H9 (cell line): ENCODE measurements around the gene DNAJB6. TPM values are rescaled to one million over a fixed set of nuclear protein-coding genes. Genes with fewer than 3 reads are reported as not detected.
A peak's percentile ranks its signal among the peaks of the same experiment; 100 is the strongest.

Experiments
- DNase-seq: peaks from one replicate; pipeline ENCODE4 v3.0.0-alpha.2; 2017
- H2AFZ ChIP-seq: one replicate; pipeline ENCODE4 v1.6.1; 2013; ENCODE audit warnings: mild to moderate bottlenecking, low read length, control low read depth, moderate library complexity
- H2AK5ac ChIP-seq: 2 replicates; pipeline ENCODE4 v1.6.1; 2013; ENCODE audit warnings: low read length, control low read depth, mixed read lengths; ENCODE audit not compliant: insufficient read length
- H2BK120ac ChIP-seq: one replicate; pipeline ENCODE4 v1.6.1; 2013; ENCODE audit warnings: low read depth, mild to moderate bottlenecking, low read length, control low read depth, inconsistent platforms; ENCODE audit not compliant: poor library complexity, severe bottlenecking
- H2BK12ac ChIP-seq: 2 replicates; pipeline ENCODE4 v1.6.1; 2013; ENCODE audit warnings: low read length, control low read depth, mixed read lengths, low read depth; ENCODE audit not compliant: insufficient read length
- H2BK15ac ChIP-seq: 2 replicates; pipeline ENCODE4 v1.6.1; 2013; ENCODE audit warnings: low read depth, low read length, control low read depth
- H2BK20ac ChIP-seq: one replicate; pipeline ENCODE4 v1.6.1; 2013; ENCODE audit warnings: low read depth, mild to moderate bottlenecking, low read length, control low read depth, inconsistent platforms; ENCODE audit not compliant: poor library complexity, severe bottlenecking
- H2BK5ac ChIP-seq: 2 replicates; pipeline ENCODE4 v1.6.1; 2013; ENCODE audit warnings: low read length, control low read depth, mixed read lengths; ENCODE audit not compliant: insufficient read length
- H3K14ac ChIP-seq: 2 replicates; pipeline ENCODE4 v1.6.1; 2013; ENCODE audit warnings: low read length, control low read depth; ENCODE audit not compliant: insufficient read depth
- H3K18ac ChIP-seq: 2 replicates; pipeline ENCODE4 v1.6.1; 2013; ENCODE audit warnings: low read depth, mild to moderate bottlenecking, mixed read lengths, low read length, control low read depth; ENCODE audit not compliant: insufficient read length
- H3K23ac ChIP-seq: 2 replicates; pipeline ENCODE4 v1.6.1; 2013; ENCODE audit warnings: low read length, control low read depth, mixed read lengths, low read depth; ENCODE audit not compliant: insufficient read length
- H3K23me2 ChIP-seq: 2 replicates; pipeline ENCODE4 v1.6.1; 2013; ENCODE audit warnings: low read depth, mild to moderate bottlenecking, mixed read lengths, low read length, control low read depth; ENCODE audit not compliant: insufficient read length, poor library complexity, severe bottlenecking
- H3K27ac ChIP-seq: 2 replicates; pipeline ENCODE4 v1.5.1; 2013; ENCODE audit warnings: low read length, control low read depth, mixed read lengths, low read depth; ENCODE audit not compliant: insufficient read length
- H3K27me3 ChIP-seq: 2 replicates; pipeline ENCODE4 v1.6.1; 2013; ENCODE audit warnings: low read length, control low read depth, inconsistent platforms; ENCODE audit not compliant: insufficient read depth
- H3K4ac ChIP-seq: 2 replicates; pipeline ENCODE4 v1.6.1; 2013; ENCODE audit warnings: low read depth, mild to moderate bottlenecking, control low read depth, inconsistent platforms, low read length, moderate library complexity
- H3K4me1 ChIP-seq: 2 replicates; pipeline ENCODE4 v1.6.1; 2013; ENCODE audit warnings: low read length, control low read depth, inconsistent platforms; ENCODE audit not compliant: insufficient read depth
- H3K4me2 ChIP-seq: 2 replicates; pipeline ENCODE4 v1.6.1; 2013; ENCODE audit warnings: low read length, control low read depth, mixed read lengths; ENCODE audit not compliant: insufficient read length, insufficient read depth
- H3K56ac ChIP-seq: 2 replicates; pipeline ENCODE4 v1.6.1; 2013; ENCODE audit warnings: low read depth, mild to moderate bottlenecking, mixed read lengths, low read length, control low read depth; ENCODE audit not compliant: insufficient read length
- H3K79me1 ChIP-seq: 2 replicates; pipeline ENCODE4 v1.6.1; 2013; ENCODE audit warnings: low read depth, mild to moderate bottlenecking, moderate library complexity, low read length, control low read depth, inconsistent platforms; ENCODE audit not compliant: insufficient read depth, poor library complexity, severe bottlenecking
- H3K79me2 ChIP-seq: 2 replicates; pipeline ENCODE4 v1.6.1; 2013; ENCODE audit warnings: low read length, control low read depth, inconsistent platforms; ENCODE audit not compliant: insufficient read depth
- H3K9ac ChIP-seq: 2 replicates; pipeline ENCODE4 v1.6.1; 2013; ENCODE audit warnings: low read length, control low read depth, mixed read lengths; ENCODE audit not compliant: insufficient read length; ENCODE audit errors: extremely low read depth
- H3K9me3 ChIP-seq: one replicate; pipeline ENCODE4 v1.6.1; 2013; ENCODE audit warnings: low read depth, low read length, inconsistent platforms; ENCODE audit not compliant: control insufficient read depth
- H3T11ph ChIP-seq: one replicate; pipeline ENCODE4 v1.6.1; 2013; ENCODE audit warnings: mild to moderate bottlenecking, low read length, control low read depth, inconsistent platforms
- H4K20me1 ChIP-seq: one replicate; pipeline ENCODE4 v1.6.1; 2013; ENCODE audit not compliant: control insufficient read depth, insufficient read length, insufficient read depth
- H4K5ac ChIP-seq: 2 replicates; pipeline ENCODE4 v1.6.1; 2013; ENCODE audit warnings: low read depth, mild to moderate bottlenecking, mixed read lengths, low read length, control low read depth; ENCODE audit not compliant: insufficient read length
- H4K8ac ChIP-seq: replicated peaks from 2 replicates; pipeline ENCODE4 v1.6.1; 2013; ENCODE audit warnings: low read length, control low read depth, mixed read lengths, low read depth; ENCODE audit not compliant: insufficient read length
- H4K91ac ChIP-seq: 2 replicates; pipeline ENCODE4 v1.6.1; 2013; ENCODE audit warnings: low read depth, mild to moderate bottlenecking, moderate library complexity, mixed read lengths, low read length, control low read depth; ENCODE audit not compliant: insufficient read length
- H3K27ac Mint-ChIP-seq, 3 experiments: 2 replicates in 2 of 3; 3 replicates in 1 of 3; pipeline ENCODE4 v1.8.0; 2020 to 2021; ENCODE audit warnings: mixed read lengths in 3 of 3, mild to moderate bottlenecking in 1 of 3, moderate library complexity in 1 of 3
- H3K27me3 Mint-ChIP-seq: 2 replicates; pipeline ENCODE4 v1.8.0; 2021; ENCODE audit warnings: low read depth, mild to moderate bottlenecking, moderate library complexity, mixed read lengths
- H3K36me3 Mint-ChIP-seq, 3 experiments: 2 replicates in 2 of 3; 3 replicates in 1 of 3; pipeline ENCODE4 v1.8.0; 2020 to 2021; ENCODE audit warnings: low read depth in 3 of 3, mixed read lengths in 3 of 3; ENCODE audit not compliant: insufficient read depth in 1 of 3
- H3K4me1 Mint-ChIP-seq, 2 experiments: 2 replicates each; pipeline ENCODE4 v1.8.0; 2020; ENCODE audit warnings: mixed read lengths in 2 of 2
- H3K4me3 Mint-ChIP-seq, 2 experiments: 2 replicates in 1 of 2; 3 replicates in 1 of 2; pipeline ENCODE4 v1.8.0; 2020 to 2021; ENCODE audit warnings: mild to moderate bottlenecking in 2 of 2, mixed read lengths in 2 of 2, moderate library complexity in 1 of 2
- H3K9me3 Mint-ChIP-seq, 2 experiments: 2 replicates in 1 of 2; 3 replicates in 1 of 2; pipeline ENCODE4 v1.8.0; 2020; ENCODE audit warnings: mild to moderate bottlenecking in 2 of 2, mixed read lengths in 2 of 2, moderate library complexity in 1 of 2
- CTCF ChIP-seq: fragments of 200-600 bp; sonication (generic); conservative IDR thresholded peaks from 3 replicates; pipeline ENCODE4 v1.8.0; 2021; ENCODE audit warnings: antibody characterized with exemption, mild to moderate bottlenecking
- WGBS: extraction: QIAGEN DNeasy Blood & Tissue Kit; methylation state at CpG from one replicate; pipeline ENCODE4 v1.1.7; 2013; ENCODE audit warnings: missing lambda C conversion rate, low lambda C conversion rate, mixed read lengths; ENCODE audit not compliant: insufficient read length; ENCODE audit errors: extremely low coverage; 5-methylcytosine and 5-hydroxymethylcytosine counted together
- total RNA-seq: library from RNA; stranded (reverse); gene quantifications from 2 replicates; pipeline ENCODE4 v1.2.1, GENCODE V29; 2021

DNAJB6 gene
- total RNA-seq, 1 experiment from 2014 or later, result 215 TPM

GRCh38 chr7:157396316-157397035 lies 59.7 kb downstream of the DNAJB6 start:
- Mint-ChIP-seq H3K36me3 (peaks cover 35 to 58% (median 49%) of the 10 kb centered on the region in 3 experiments), H3K4me1 (peaks cover 7 to 10% of the 10 kb centered on the region in 2 experiments; a peak in 3 of 4 replicates), H3K9me3 (no peaks in the 10 kb centered on the region), H3K27me3 (no peaks in the 10 kb centered on the region), H3K27ac (peak overlapping the region in 2 of 3 experiments; percentile 49 to 66; a peak in 3 of 7 replicates), H3K4me3 (no peak overlapping the region)
- Histone ChIP-seq H3K18ac (no peak overlapping the region), H3K79me1 (peaks cover 6% of the 10 kb centered on the region), H4K20me1 (no peaks in the 10 kb centered on the region), H3K23ac (no peak overlapping the region), H3K27ac (no peak overlapping the region), H4K5ac (no peak overlapping the region), H2BK20ac (no peak overlapping the region), H3K56ac (no peak overlapping the region), H3K79me2 (peaks cover 10% of the 10 kb centered on the region; the same call in 1 of the 2 replicates), H3K27me3 (no peaks in the 10 kb centered on the region), H3K9me3 (no peaks in the 10 kb centered on the region), H3K14ac (no peak overlapping the region), H4K8ac (no peak overlapping the region), H3K4ac (no peak overlapping the region), H3K23me2 (no peaks in the 10 kb centered on the region), H2BK5ac (no peak overlapping the region), H4K91ac (no peak overlapping the region), H3K4me1 (no peaks in the 10 kb centered on the region), H2BK120ac (no peak overlapping the region), H2AFZ (no peak overlapping the region), H3K9ac (no peak overlapping the region), H3T11ph (no peak overlapping the region), H2BK15ac (no peak overlapping the region), H3K4me2 (no peak overlapping the region), H2BK12ac (no peak overlapping the region), H2AK5ac (no peak overlapping the region)
- TF ChIP-seq CTCF, result no peak
- no CpG with 5 or more reads among the region's 20 CpGs for WGBS
- DNase-seq, result no peak
